PFSK-1 (cell line): Measurements from ENCODE around the gene ACVRL1.

Experiments used
- FOXP2 ChIP-seq: optimal IDR thresholded peaks from 2 replicates; pipeline ENCODE3; 2011; ENCODE audit warnings: borderline replicate concordance, control low read depth, inconsistent platforms; ENCODE audit not compliant: insufficient read depth; ENCODE audit errors: extremely low read length, extremely low read depth
- POLR2AphosphoS5 ChIP-seq: IDR thresholded peaks from 2 replicates; pipeline ENCODE4 v1.6.1; 2012; ENCODE audit warnings: low read depth, mild to moderate bottlenecking, control low read depth, low read length, moderate library complexity
- REST ChIP-seq, 2 experiments: IDR thresholded peaks; 2 replicates each; pipeline versions ENCODE4 v1.6.1 to v1.8.0; 2011 to 2012; ENCODE audit warnings: low read depth in 2 of 2, low read length in 2 of 2, control low read depth in 1 of 2, inconsistent platforms in 1 of 2, mild to moderate bottlenecking in 1 of 2, moderate library complexity in 1 of 2; ENCODE audit not compliant: insufficient read depth in 1 of 2
- SIN3A ChIP-seq: IDR thresholded peaks from 2 replicates; pipeline ENCODE4 v1.6.1; 2012; ENCODE audit warnings: mild to moderate bottlenecking, low read length, moderate library complexity, borderline replicate concordance; ENCODE audit not compliant: insufficient read depth
- TAF1 ChIP-seq: IDR thresholded peaks from 2 replicates; pipeline ENCODE4 v1.6.1; 2012; ENCODE audit warnings: low read length, control low read depth, borderline replicate concordance; ENCODE audit not compliant: insufficient read depth

ACVRL1 gene

GRCh38 chr12:51870504-51870903 is 36.8 kb upstream of the ACVRL1 start:
- TF ChIP-seq REST (IDR thresholded peaks at IDR 0.05; ENCODE audit: insufficient read depth in 1 of 2, low read depth in 2 of 2, low read length in 2 of 2) (no peak), FOXP2 (no peak), POLR2AphosphoS5 (no peak), TAF1 (no peak), SIN3A (no peak)

GRCh38 chr12:51871126-51871525 is 36.2 kb upstream of the ACVRL1 start:
- no peak for TF ChIP-seq FOXP2
- no peak for TF ChIP-seq SIN3A
- TF ChIP-seq TAF1 = no peak
- no peak for TF ChIP-seq POLR2AphosphoS5
- TF ChIP-seq REST (IDR thresholded peaks at IDR 0.05; ENCODE audit: insufficient read depth in 1 of 2, low read depth in 2 of 2, low read length in 2 of 2) = no peak

- TF ChIP-seq TAF1 = no peak
- TF ChIP-seq FOXP2 = no peak
- TF ChIP-seq POLR2AphosphoS5 = no peak
- TF ChIP-seq REST (IDR thresholded peaks at IDR 0.05; ENCODE audit: insufficient read depth in 1 of 2, low read depth in 2 of 2, low read length in 2 of 2) = no peak
- no peak for TF ChIP-seq SIN3A
Measured at GRCh38 chr12:51871918-51872688, 35.2 kb upstream of the ACVRL1 start.

GRCh38 chr12:51872689-51872981 is 34.7 kb upstream of the ACVRL1 start:
- TF ChIP-seq POLR2AphosphoS5 (no peak), FOXP2 (no peak), SIN3A (no peak), TAF1 (no peak), REST (IDR thresholded peaks at IDR 0.05; ENCODE audit: insufficient read depth in 1 of 2, low read depth in 2 of 2, low read length in 2 of 2) (no peak)
